ENCODE measurements around the gene CACNA2D1. TPM values are rescaled to one million over a fixed set of nuclear protein-coding genes. Genes with fewer than 3 reads are reported as not detected.

The CACNA2D1 gene
- total and polyA plus RNA-seq, 9 of the 15 experiments (the other 6 are each of a cell fraction or from before 2014, with no cell fraction given), result 0.49 TPM; not detected in 8

DNA sequence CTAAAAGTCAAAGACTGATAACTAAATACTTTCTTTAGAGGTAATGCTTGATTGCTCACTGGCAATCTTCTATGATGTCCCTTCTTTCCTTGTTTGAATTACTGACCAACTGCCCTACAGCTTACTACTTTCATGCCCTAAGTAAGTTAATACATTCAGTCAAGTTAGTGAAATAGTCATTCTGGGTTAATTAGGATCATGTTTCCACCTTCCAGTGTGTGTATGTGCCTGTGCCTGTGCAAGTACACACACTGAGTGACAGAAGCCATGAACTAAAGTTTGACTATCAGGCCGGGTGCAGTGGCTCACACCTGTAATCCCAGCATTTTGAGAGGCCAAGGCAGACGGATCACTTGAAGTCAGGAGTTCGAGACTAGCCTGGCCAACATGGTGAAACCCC is 187.9 kb downstream of the CACNA2D1 start:
- ATAC-seq, result no peak
- BruUV-seq (replicated peaks), result no TSS peak
- Histone ChIP-seq H3K9me3 (replicated peaks; ENCODE audit: control insufficient read depth, insufficient read depth, low read depth, low read length) (no peaks in the 10 kb centered on the region), H3K79me2 (ENCODE audit: control insufficient read depth, insufficient read depth, low read length) (no peaks in the 10 kb centered on the region), H3K36me3 (ENCODE audit: control insufficient read depth, insufficient read depth, low read length) (no peaks in the 10 kb centered on the region), H4K20me1 (replicated peaks; ENCODE audit: control insufficient read depth, insufficient read depth, low read length) (no peaks in the 10 kb centered on the region), H3K27ac (ENCODE audit: extremely low read depth, low read depth, low read length) (no peak overlapping the region), H3K9me1 (ENCODE audit: control insufficient read depth, insufficient read depth, low read length) (no peaks in the 10 kb centered on the region), H3K9ac (ENCODE audit: insufficient read depth in 1 of 2, low read depth in 2 of 2, low read length in 2 of 2) (no peak overlapping the region), H3K4me2 (ENCODE audit: insufficient read depth, low read length) (no peak overlapping the region), H3K27me3 (ENCODE audit: control insufficient read depth in 2 of 2, insufficient read depth in 2 of 2, low read length in 2 of 2) (no peaks in the 10 kb centered on the region), H3K4me3 (no peak overlapping the region), H2AFZ (ENCODE audit: low read depth, low read length) (no peak overlapping the region), H3K4me1 (replicated peaks in 1 of 2; ENCODE audit: control insufficient read depth in 2 of 2, insufficient read depth in 2 of 2, low read length in 2 of 2) (no peaks in the 10 kb centered on the region)
- ChIA-PET CTCF (ENCODE audit: low intra/inter-chr PET ratio) (no interaction called here), POLR2A (no interaction called here)
- 0% methylated on average over 3 of the region's 3 CpGs for whole genome bisulfite sequencing (ENCODE audit: insufficient coverage, low coverage, missing lambda C conversion rate)
- in situ Hi-C loops (cut with MboI) (no loop called here), intact Hi-C loops (cut with micrococcal nuclease) (no loop called here)
- FAIRE-seq, result no peak
- no peak for DNase-seq (ENCODE audit: extremely low read depth in 1 of 4, low spot score in 3 of 4)
- TF ChIP-seq ZNF384 (IDR thresholded peaks at IDR 0.05; ENCODE audit: low read depth, low read length) (no peak), ZNF780A (CRISPR knock-in tag; IDR thresholded peaks at IDR 0.05) (no peak), FOXP4 (CRISPR knock-in tag; IDR thresholded peaks at IDR 0.05; ENCODE audit: borderline replicate concordance) (no peak), ZFP1 (CRISPR knock-in tag; IDR thresholded peaks at IDR 0.05) (no peak), STAG1 (CRISPR knock-in tag; IDR thresholded peaks at IDR 0.05; ENCODE audit: borderline replicate concordance) (no peak), ILK (tag; IDR thresholded peaks at IDR 0.05; ENCODE audit: borderline replicate concordance, low read depth) (no peak), ZNF644 (tag; IDR thresholded peaks at IDR 0.05; ENCODE audit: low read depth) (no peak), LCOR (CRISPR knock-in tag; IDR thresholded peaks at IDR 0.05) (no peak), NR2F6 (CRISPR knock-in tag; IDR thresholded peaks at IDR 0.05) (no peak), SAP30 (IDR thresholded peaks at IDR 0.05; ENCODE audit: borderline replicate concordance, insufficient read depth, low read depth, low read length, poor library complexity, severe bottlenecking) (no peak), NFRKB (IDR thresholded peaks at IDR 0.05; ENCODE audit: low read depth) (no peak), CSDE1 (IDR thresholded peaks at IDR 0.05) (no peak), PHF21A (IDR thresholded peaks at IDR 0.05; ENCODE audit: borderline replicate concordance, low read depth) (no peak), FOS (IDR thresholded peaks at IDR 0.05; ENCODE audit: extremely low read depth, insufficient read length) (no peak), BCOR (IDR thresholded peaks at IDR 0.05) (no peak), FOXJ3 (CRISPR knock-in tag; IDR thresholded peaks at IDR 0.05) (no peak)
- TF ChIP-seq, protein P1, sequence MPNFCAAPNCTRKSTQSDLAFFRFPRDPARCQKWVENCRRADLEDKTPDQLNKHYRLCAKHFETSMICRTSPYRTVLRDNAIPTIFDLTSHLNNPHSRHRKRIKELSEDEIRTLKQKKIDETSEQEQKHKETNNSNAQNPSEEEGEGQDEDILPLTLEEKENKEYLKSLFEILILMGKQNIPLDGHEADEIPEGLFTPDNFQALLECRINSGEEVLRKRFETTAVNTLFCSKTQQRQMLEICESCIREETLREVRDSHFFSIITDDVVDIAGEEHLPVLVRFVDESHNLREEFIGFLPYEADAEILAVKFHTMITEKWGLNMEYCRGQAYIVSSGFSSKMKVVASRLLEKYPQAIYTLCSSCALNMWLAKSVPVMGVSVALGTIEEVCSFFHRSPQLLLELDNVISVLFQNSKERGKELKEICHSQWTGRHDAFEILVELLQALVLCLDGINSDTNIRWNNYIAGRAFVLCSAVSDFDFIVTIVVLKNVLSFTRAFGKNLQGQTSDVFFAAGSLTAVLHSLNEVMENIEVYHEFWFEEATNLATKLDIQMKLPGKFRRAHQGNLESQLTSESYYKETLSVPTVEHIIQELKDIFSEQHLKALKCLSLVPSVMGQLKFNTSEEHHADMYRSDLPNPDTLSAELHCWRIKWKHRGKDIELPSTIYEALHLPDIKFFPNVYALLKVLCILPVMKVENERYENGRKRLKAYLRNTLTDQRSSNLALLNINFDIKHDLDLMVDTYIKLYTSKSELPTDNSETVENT (CRISPR knock-in tag; IDR thresholded peaks at IDR 0.05), result no peak

All from K562 (cell line).